NCI-H2107 treated with DMSO at 0.1 percent for 48 hours (cell line): ENCODE results near the gene PUS3.
A peak's percentile ranks its signal among the peaks of the same experiment; 100 is the strongest.

ENCODE experiments used
- DNase-seq: peaks from one replicate; lab custom pipeline; 2025; ENCODE audit not compliant: unreplicated experiment; lab: John Stamatoyannopoulos, UW

Gene PUS3

DNA sequence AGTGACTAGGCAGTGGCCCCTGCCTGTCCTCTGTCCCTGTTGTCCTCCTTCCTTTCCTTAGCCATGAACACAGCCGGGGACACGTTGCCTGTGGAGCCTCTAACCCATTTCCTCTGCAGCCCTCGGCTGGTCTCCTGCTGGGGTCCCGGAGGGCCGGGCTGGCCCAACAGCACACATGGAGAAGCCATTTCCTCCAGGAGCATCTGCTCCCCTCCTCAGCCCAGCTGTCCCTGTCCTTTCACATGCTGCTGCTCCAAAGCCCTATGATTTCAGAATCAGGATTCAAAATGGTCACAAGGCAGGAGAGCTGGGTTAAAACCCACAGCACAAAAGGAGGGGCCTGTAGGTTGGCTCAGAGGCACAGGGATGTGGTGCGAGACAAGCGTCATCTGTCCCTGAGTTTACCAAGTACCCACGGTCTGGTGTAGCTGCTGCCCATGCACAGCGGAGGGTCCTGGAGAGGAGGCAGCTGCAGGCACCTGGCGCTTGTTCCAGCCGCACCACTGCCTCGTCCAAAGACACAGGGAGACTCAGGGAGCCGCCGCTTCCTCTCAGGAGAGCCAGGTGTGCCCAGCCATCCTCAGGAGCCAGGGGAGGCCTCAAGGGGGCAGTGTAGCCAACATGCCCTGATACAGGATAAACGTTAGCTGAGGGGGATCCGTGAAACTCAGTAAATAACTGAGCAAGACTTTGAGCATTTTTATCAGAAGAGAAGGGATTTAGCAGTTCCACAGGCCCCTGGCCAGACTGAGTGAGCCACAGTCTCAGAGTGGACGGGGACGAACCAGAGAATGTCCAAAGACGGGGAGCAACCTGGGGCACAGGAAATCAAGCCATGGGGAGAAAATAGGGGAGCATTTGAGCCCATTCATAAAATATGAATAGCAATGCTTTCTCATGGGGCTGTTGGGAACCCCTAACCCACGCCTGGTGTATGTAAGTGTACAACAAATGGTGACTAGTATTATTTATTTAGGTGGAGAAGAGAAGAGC lies 38.9 kb upstream of the PUS3 start:
- peak; percentile 59 for DNase-seq

DNA sequence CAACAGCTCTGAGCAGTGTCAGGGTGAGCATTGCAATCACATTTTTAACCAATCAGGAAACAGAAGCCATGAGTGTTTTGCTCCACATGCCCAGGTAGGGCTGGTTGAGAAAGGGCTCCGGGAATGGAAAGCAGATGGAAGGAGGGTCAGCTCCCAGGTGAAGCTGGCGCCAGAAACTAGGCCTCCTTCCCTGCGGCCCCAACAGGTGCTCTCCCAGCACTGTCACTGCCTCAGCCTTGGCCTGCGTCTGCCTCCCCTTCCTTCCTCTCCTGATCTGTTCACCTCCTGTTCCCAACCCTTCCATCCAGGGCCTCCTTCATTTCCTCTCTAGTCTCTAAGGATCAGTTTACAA lies 38.2 kb upstream of the PUS3 start:
- DNase-seq: no peak

DNA sequence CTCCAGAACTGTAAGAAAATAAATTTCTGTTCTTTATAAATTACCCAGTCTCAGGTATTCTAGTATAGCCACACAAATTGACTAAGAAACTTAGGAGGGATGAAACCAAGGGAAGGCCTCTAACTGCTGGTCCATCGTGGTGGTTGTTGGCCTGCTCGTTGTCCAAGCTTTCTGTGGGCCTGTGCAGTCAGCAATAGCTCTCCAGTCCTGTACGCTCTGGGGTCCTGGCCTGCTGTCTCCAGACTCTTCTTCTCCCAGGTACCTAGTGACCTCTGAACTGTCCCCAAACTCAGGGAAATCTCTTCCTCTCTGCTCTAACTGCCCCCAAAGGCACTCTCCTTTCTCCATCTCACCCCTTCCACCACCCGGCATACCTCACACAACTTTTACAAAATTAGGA lies 37.1 kb upstream of the PUS3 start:
- no peak for DNase-seq

DNA sequence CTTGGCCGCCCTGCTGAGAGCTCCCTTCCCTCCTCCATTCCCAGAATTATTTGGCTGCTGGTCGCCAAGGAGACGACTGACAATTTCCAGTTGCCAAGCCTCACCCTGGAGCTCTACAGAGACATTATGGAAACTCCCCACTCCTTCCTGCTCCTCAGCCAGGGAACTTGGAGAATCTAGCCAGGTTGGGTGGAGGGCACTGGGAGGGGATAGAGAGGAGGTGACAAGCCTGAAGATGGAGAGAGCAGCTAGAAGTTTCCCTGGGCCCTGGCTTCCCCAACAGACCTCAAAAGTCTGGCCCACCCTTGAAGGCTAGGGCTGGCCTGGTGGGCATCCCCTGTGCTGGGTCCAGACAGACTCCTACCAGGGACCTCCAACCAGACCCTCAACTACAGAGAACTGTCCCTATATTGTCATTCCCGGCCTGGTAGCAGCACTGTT lies 36.1 kb upstream of the PUS3 start:
- no peak for DNase-seq

DNA sequence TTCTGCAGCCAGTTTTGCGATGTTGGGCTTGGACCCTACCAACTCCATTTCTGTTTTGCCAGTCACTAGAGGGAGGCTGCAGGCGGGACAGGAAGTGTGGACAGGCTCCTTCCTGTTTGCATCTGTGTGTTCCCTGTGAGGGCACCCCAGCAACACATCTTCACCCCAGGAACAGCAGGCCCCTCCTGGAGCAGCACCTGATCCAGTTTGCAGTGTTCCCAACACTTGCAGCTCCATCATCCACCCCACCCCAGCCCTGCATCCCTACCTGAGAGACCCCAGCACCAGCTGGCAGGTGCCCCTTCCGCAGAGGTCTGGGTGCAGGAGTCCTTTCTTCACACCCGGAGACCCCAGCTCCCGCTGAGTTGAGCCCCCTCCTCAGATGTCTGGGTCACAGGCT lies 35.4 kb upstream of the PUS3 start:
- no peak for DNase-seq

DNA sequence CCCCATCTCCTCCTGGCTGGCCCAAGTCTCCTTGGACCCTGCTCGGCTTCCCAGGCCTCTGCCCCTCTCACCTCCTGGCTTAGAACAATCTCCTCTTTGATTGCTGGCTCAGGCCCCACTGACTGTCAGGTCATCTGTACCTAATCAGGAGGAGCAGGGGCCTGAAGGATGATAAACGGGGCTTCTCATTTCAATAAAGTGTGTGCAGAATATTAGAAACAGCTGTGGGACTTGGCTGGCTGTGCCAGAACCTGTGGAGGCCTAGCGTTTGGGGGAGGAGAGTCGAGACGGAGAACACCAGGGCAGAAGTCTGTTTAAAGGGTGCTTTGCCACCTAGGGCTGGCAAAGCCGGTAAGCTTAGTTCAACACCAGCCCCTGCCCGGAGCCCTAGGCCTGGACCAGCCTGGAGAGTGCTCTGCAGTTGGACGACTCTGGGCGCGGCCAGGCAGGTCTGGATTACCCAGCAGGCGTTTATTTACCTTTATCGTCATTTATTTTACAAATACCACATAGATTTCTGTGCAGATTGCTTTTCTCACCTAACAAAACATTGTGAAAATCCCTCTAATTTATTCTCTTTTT lies 32.7 kb upstream of the PUS3 start:
- DNase-seq: no peak

- DNase-seq: no peak
These were observed 32.0 kb upstream of the PUS3 start for GRCh38 chr11:125935056-125935455.

GRCh38 chr11:125934473-125934872 lies 31.5 kb upstream of the PUS3 start:
- DNase-seq: no peak

DNA sequence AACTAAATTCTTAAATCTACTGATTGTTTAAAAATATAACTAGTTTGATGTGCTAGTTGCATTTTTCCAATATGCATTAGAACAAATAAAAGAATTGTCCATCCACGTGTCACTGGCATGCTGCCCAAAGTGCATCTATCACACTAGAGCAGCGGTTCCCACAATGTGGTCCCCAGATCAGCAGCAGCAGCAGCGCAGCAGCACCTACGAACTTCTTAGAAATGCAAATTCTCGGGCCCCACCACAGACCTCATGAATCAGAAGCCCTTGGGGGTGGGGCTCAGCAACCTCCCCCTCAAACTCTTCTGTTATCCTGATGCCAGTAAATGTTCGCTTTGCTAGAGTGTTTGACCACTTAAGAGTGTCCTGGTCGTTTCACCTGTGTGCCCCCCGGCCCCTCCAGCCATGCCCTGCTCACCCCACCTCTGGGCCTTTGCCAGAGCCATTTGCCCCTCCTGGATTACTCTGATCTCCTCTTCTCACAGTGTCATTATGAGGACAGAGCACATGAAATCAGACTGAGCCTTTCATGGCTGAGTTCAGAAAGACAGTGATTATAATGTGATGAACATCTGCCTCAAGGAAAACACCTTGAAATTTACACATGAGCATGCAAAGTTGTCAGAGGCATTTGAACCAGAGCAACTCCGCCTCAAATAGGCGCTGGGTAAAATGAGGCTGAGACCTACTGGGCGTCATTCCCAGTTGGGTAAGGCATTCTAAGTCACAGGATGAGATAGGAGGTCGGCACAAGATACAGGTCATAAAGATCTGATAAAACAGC lies 30.2 kb upstream of the PUS3 start:
- no peak for DNase-seq

GRCh38 chr11:125932301-125932700 lies 29.3 kb upstream of the PUS3 start:
- DNase-seq: no peak

DNA sequence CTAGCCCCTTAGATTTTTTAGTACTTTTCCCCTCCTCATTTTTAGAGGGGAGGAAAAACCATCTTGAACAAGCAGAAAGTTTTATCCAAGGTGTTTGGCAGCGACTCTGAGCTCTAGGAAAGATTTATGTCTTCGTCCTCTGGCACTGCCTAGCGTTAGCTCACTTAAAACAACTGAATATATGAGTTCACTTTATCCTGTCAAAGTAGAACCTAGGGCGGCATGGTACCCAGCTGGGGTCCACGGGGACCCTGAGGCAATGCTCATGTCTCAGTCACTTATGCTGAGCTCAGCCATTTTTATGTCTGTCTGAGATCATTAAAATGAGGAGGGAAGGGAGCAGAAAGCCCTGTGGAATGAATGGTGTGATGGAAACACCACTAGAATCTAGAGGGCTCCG lies 28.7 kb upstream of the PUS3 start:
- no peak for DNase-seq

GRCh38 chr11:125931116-125931515 lies 28.1 kb upstream of the PUS3 start:
- DNase-seq: no peak

- DNase-seq: no peak
These were observed 27.1 kb upstream of the PUS3 start for GRCh38 chr11:125930076-125930450.

DNA sequence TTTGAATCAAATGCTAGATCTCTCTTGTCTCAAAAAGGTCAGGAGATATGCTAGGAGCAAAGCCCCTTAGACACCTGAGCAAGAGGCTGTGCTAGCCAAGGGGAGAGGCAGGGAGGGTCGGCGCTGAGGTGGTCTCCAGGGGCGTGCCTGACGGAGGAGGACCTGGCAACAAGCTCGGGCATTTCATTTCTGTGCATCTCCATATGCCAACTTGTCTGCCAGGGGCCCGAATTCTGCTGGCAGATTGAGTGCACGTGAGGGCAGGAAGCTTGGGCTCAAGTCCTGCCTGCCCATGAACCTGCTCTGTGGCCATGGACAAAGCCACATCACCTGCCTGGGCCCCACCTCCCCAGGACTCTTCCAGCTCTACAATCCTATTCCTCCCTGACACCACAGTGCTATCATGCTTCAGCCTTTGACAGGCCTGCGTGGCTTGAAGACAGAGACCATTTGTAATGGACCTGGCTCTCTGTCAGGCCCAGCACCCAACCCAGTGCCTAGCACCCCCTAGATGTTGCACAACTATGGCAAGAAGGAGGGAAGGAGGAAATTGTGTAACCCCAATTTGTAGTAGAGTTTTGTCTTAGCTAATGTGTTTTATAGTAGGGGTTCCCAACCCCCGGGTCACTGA lies 26.6 kb upstream of the PUS3 start:
- no peak for DNase-seq

DNA sequence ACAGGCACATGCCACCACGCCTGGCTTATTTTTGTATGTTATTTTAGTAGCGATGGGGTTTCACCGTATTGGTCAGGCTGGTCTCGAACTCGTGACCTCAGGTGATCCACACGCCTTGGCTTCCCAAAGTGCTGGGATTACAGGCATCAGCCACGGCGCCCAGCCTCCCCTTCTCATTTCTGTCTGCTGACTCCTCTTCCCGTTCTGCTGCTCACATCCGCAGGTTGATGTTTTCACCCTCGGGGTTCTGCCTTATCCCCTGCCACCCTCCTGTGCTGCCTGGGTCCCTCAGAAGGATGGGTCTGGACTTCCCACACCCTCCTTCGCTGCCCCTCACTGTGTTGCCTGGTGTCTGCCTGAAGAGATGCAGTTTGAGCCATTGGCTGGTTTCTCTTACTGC lies 23.7 kb upstream of the PUS3 start:
- no peak for DNase-seq

DNA sequence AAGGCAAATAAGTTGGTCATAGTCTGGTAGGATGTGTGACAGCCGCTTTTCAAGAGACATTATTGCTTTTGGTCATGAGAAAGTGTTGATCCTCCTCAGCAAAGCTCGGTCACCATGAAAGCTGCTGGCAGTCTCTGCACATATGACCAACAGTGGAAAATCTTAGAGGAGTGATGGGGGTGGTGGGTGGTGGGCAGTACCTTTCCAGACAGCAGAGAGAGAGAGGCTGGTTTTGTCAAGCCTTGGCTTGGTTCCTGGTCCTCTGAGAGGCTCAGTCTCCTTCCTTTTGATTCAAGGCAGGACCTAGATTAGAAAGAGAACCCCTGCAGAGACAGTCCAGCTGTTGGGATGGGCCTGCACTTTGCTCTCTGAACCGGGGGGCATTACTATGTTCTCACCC lies 22.8 kb upstream of the PUS3 start:
- no peak for DNase-seq

- DNase-seq: no peak
These were observed 22.3 kb upstream of the PUS3 start for GRCh38 chr11:125925247-125925740.

DNA sequence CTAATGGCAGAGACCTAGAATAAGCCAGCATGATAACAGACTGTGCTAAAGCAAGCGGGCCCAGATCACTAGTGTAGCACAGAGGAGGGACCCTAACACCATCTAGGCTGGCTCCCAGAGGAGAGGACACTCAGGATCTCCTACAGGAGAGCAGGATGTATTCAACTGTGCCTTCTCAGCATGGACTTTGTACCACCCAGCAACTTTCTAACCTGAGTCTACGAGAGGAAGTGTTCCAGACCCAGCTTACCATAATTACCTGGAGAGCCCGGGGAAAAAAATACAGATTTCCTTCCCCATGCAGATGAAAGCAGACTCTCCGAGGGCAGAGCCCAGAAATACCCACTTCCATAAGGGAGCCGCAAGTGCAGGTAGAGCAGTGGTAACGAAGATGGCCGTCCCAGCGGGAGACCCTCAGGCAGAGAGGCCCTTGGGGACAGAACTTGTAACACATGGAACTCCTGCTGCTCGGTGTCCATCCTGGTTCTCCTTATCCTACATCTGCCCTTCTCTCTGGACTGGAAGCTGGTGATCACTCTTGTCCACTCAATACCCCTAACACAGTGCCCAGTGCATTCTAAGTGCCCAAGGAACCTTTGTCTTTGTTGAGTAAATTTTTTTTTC lies 21.5 kb upstream of the PUS3 start:
- no peak for DNase-seq

DNA sequence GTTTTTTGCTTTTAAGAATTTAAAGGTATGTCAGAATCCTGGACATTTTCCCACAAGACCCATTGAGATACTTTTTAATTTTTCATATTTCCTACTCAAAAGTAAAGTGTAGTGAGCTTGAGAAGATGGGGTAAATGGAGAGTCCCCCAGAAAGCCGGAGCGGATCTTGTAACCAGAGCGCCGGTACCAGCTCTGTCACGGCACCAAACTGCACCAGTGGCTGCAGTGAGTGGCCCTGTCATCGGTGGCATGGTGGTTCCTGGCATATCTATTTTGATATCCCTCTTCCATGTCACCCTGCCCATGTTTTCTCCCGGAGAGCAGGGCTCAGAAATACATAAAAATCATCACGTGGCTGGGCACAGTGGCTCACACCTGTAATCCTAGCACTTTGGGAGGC lies 20.6 kb upstream of the PUS3 start:
- no peak for DNase-seq

GRCh38 chr11:125923012-125923579 lies 20.1 kb upstream of the PUS3 start:
- DNase-seq: peak; percentile 26
